NCI-H2029 (cell line): ENCODE measurements around the gene CREB3L1.

Experiments used
- DNase-seq: peaks from one replicate; lab custom pipeline; 2025; lab: John Stamatoyannopoulos, UW

CREB3L1 gene

GRCh38 chr11:46277622-46278386 is at the start of gene CREB3L1:
TSS of gene CREB3L1 (plus strand) at chr11:46277662. CDS start at chr11:46278112, 450 bp downstream.
- DNase-seq, result no peak

- DNase-seq, result no peak
Measured at GRCh38 chr11:46229230-46229629, 48.2 kb upstream of the CREB3L1 start.

- no peak for DNase-seq
Measured at GRCh38 chr11:46234311-46234710, 43.2 kb upstream of the CREB3L1 start.

- no peak for DNase-seq
Measured at GRCh38 chr11:46235777-46236688, 41.4 kb upstream of the CREB3L1 start.

GRCh38 chr11:46236918-46237247 is 40.6 kb upstream of the CREB3L1 start:
- no peak for DNase-seq

GRCh38 chr11:46237248-46238077 is 40.0 kb upstream of the CREB3L1 start:
- DNase-seq, result peak; percentile 30

- DNase-seq, result peak; percentile 8
Measured at GRCh38 chr11:46238078-46238966, 39.1 kb upstream of the CREB3L1 start.

GRCh38 chr11:46238967-46239800 is 38.3 kb upstream of the CREB3L1 start:
- DNase-seq, result peak; percentile 52

- peak; percentile 17 for DNase-seq
Measured at GRCh38 chr11:46239801-46240061, 37.7 kb upstream of the CREB3L1 start.

- no peak for DNase-seq
Measured at GRCh38 chr11:46240371-46240770, 37.1 kb upstream of the CREB3L1 start.

GRCh38 chr11:46240861-46241260 is 36.6 kb upstream of the CREB3L1 start:
- DNase-seq, result no peak

- no peak for DNase-seq
Measured at GRCh38 chr11:46242041-46242951, 35.2 kb upstream of the CREB3L1 start.

GRCh38 chr11:46242952-46243795 is 34.3 kb upstream of the CREB3L1 start:
- peak; percentile 80 for DNase-seq

- no peak for DNase-seq
Measured at GRCh38 chr11:46243796-46244109, 33.7 kb upstream of the CREB3L1 start.

GRCh38 chr11:46246521-46246920 is 30.9 kb upstream of the CREB3L1 start:
- DNase-seq, result no peak

GRCh38 chr11:46247090-46247489 is 30.4 kb upstream of the CREB3L1 start:
- DNase-seq, result no peak

- peak; percentile 85 for DNase-seq
Measured at GRCh38 chr11:46247659-46248058, 29.8 kb upstream of the CREB3L1 start.

- DNase-seq, result no peak
Measured at GRCh38 chr11:46248289-46249102, 29.0 kb upstream of the CREB3L1 start.
